Measurements from ENCODE around the gene WSCD1. TPM values are rescaled to one million over a fixed set of nuclear protein-coding genes. Genes with fewer than 3 reads are reported as not detected.

The WSCD1 gene
- total RNA-seq, 4 donors from 2014 or later: 2.1 to 9.5 (median 7.0) TPM

DNA sequence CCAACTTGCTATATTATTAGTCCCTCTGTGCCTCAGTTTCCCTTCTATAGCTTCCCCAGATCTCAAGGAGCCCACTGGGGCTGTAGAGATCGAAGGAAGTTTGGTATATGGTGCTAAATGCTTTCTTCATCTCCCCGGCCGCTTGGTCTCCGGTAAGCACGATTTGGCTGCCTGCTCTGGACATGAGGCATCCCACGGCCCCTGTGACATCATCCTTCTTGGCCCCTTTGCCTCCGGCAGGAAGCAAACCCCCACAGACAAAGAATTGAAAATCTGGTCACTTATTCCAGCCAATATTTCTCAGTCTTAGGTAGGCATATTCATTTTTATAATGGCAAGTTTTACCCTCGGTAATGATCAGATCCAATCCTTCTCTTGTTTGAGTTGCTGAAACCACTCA lies 65.8 kb downstream of the WSCD1 start:
- WGBS, 2 donors: 78 to 83% methylated on average over 8 of the region's 8 CpGs
- intact Hi-C loops (cut with DNase I): no loop called here
- DNase-seq: no peak
- TF ChIP-seq, protein P1, sequence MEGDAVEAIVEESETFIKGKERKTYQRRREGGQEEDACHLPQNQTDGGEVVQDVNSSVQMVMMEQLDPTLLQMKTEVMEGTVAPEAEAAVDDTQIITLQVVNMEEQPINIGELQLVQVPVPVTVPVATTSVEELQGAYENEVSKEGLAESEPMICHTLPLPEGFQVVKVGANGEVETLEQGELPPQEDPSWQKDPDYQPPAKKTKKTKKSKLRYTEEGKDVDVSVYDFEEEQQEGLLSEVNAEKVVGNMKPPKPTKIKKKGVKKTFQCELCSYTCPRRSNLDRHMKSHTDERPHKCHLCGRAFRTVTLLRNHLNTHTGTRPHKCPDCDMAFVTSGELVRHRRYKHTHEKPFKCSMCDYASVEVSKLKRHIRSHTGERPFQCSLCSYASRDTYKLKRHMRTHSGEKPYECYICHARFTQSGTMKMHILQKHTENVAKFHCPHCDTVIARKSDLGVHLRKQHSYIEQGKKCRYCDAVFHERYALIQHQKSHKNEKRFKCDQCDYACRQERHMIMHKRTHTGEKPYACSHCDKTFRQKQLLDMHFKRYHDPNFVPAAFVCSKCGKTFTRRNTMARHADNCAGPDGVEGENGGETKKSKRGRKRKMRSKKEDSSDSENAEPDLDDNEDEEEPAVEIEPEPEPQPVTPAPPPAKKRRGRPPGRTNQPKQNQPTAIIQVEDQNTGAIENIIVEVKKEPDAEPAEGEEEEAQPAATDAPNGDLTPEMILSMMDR (IDR thresholded peaks at IDR 0.05): no peak
- no peak for TF ChIP-seq POLR2A (IDR thresholded peaks at IDR 0.05)
- no peak overlapping the region for H3K27ac ChIP-seq
- no peak overlapping the region for H3K4me3 ChIP-seq (replicated peaks in 1 of 3)
- no peaks in the 10 kb centered on the region for H3K27me3 ChIP-seq
- no peaks in the 10 kb centered on the region for H3K9me3 ChIP-seq
- no peaks in the 10 kb centered on the region for H3K36me3 ChIP-seq
- no peaks in the 10 kb centered on the region for H3K4me1 ChIP-seq

DNA sequence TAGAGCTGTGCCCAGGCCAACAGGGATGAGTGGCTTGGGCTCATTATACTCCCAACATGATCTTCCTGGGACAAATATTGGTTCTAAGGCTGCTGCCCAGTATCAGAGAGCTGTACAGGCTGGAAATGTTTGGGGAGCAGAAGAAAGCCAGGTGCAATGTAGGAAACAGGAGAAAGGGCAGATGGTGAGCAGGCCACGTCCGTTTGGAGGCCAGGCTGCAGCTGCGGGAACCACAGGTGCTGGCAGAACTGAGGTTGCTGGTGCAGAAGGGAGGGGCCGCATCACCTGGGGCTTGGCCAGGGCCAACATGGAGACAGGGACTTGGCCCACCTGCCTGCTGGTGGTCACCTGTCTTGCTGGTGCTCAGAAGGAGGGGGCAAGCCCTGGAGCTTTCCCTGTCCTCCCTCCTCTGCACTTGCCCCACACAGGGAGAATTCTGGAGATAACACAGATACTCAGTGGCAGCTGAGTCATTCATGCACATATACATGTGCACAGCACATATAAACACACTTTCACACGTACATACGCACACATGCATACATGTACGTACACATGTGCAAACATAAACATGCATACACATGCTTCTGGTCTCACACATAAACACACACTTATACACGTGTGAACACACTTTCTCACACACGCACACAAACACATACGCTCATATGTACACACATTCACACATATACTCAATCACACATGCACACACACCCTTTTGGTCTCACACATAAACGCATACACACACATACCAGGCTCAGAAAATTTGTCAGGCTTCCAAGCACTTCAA lies 67.7 kb downstream of the WSCD1 start:
- H3K4me3 ChIP-seq (replicated peaks in 1 of 3): no peak overlapping the region
- no peaks in the 10 kb centered on the region for H3K27me3 ChIP-seq
- no peak overlapping the region for H3K27ac ChIP-seq
- no peaks in the 10 kb centered on the region for H3K36me3 ChIP-seq
- TF ChIP-seq, protein P1 (IDR thresholded peaks at IDR 0.05): no peak
- no peak for TF ChIP-seq POLR2A (IDR thresholded peaks at IDR 0.05)
- no peak for DNase-seq
- 77 to 79% methylated on average over 11 of the region's 11 CpGs for WGBS, 2 donors
- H3K9me3 ChIP-seq: no peaks in the 10 kb centered on the region
- H3K4me1 ChIP-seq: no peaks in the 10 kb centered on the region
- intact Hi-C loops (cut with DNase I): no loop called here

DNA sequence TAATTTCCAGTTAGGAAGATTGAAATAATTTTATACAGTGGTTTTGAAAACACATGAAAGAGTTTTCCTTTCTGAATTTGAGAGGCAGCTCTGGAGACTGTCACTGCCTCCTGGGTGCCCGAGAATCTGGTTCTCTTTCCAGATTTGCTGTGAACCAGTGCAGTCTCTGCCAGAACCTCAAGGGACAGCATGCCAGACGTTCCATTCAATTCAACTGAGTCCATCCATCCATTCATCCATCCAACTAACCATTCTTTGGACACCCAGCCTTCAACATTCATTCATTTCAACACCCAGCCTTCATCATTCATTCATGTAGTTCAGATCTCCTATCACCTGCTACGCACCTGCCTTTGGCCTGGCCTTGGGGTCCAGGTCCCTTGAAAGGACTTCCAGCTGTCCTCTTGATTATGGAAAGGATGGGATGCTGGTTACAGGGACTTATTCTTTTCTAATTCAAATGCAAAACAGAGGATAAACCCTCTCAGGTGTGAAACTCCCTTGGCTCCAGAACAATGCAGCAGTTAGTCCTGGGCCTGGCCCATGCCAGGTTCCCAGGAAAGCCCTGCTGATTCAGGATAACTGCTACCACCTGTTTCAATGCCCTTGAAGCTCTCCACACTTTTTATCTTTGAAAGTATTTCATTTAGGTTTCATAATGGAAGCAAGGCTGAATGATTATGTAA lies 68.7 kb downstream of the WSCD1 start:
- WGBS, 2 donors: 66 to 71% methylated on average over 3 of the region's 3 CpGs
- Histone ChIP-seq H3K27ac (no peak overlapping the region), H3K4me1 (no peaks in the 10 kb centered on the region), H3K27me3 (no peaks in the 10 kb centered on the region), H3K4me3 (replicated peaks in 1 of 3) (no peak overlapping the region), H3K36me3 (no peaks in the 10 kb centered on the region), H3K9me3 (no peaks in the 10 kb centered on the region)
- intact Hi-C loops (cut with DNase I): no loop called here
- DNase-seq: no peak
- TF ChIP-seq, protein P1 (IDR thresholded peaks at IDR 0.05): no peak
- no peak for TF ChIP-seq POLR2A (IDR thresholded peaks at IDR 0.05)

DNA sequence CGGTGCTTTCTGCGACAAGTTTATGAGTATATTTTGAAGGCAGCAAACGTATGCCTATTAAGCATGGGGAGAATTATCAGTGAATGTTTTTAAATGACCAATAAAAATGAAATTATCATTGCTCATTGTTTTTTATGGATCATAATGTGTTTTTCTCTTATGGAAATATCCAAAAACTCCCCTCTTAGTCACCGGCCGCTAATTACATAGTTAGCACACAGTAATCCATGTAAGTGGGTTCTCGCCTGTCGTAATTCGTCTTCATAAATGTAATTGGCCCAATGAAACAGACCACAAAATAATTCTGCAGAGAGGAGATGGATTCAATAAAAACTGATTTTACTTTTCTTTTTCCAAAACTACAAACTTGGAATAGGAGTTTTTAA lies 69.3 kb downstream of the WSCD1 start:
- Histone ChIP-seq H3K27me3 (no peaks in the 10 kb centered on the region), H3K4me3 (replicated peaks in 1 of 3) (no peak overlapping the region), H3K36me3 (no peaks in the 10 kb centered on the region), H3K27ac (no peak overlapping the region), H3K9me3 (no peaks in the 10 kb centered on the region), H3K4me1 (no peaks in the 10 kb centered on the region)
- 89 to 92% methylated on average over 8 of the region's 8 CpGs for WGBS, 2 donors
- intact Hi-C loops (cut with DNase I): no loop called here
- DNase-seq: no peak
- no peak for TF ChIP-seq POLR2A (IDR thresholded peaks at IDR 0.05)
- TF ChIP-seq, protein P1 (IDR thresholded peaks at IDR 0.05): no peak

DNA sequence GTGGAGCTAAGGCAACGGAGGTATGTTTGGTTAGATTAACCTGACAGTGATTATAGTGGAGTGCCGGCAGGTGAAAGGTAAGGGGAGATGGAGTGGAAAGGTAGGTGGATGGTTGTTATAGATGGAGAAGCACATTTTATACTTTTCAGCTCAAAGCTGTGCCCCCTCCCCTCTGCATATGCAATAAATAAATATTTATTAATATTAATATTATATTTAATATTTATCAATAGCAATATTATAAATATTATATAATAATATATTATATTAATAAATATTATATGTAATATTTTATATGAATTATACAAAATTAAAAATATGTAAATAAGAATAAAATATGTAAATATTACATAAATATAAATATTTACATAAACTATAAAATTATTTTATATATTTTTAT lies 70.0 kb downstream of the WSCD1 start:
- intact Hi-C loops (cut with DNase I): no loop called here
- H3K4me3 ChIP-seq (replicated peaks in 1 of 3): no peak overlapping the region
- no peak overlapping the region for H3K27ac ChIP-seq
- no peaks in the 10 kb centered on the region for H3K36me3 ChIP-seq
- H3K27me3 ChIP-seq: no peaks in the 10 kb centered on the region
- TF ChIP-seq, protein P1 (IDR thresholded peaks at IDR 0.05): no peak
- TF ChIP-seq POLR2A (IDR thresholded peaks at IDR 0.05): no peak
- DNase-seq: no peak
- no peaks in the 10 kb centered on the region for H3K9me3 ChIP-seq
- H3K4me1 ChIP-seq: no peaks in the 10 kb centered on the region
- WGBS, 2 donors: 38 to 48% methylated on average over 2 of the region's 2 CpGs
